Measurements from ENCODE around the gene FST. TPM values are rescaled to one million over a fixed set of nuclear protein-coding genes. Genes with fewer than 3 reads are reported as not detected.
A peak's percentile ranks its signal among the peaks of the same experiment; 100 is the strongest.

The FST gene
- total RNA-seq (129 and 759 TPM in 2 replicates), polyA plus RNA-seq (592 and 1,058 TPM in 2 replicates), polyA minus RNA-seq (ENCODE audit: low replicate concordance) (208 and 311 TPM in 2 replicates)
- polyA plus RNA-seq (2012), result 430 and 750 TPM in 2 replicates

DNA sequence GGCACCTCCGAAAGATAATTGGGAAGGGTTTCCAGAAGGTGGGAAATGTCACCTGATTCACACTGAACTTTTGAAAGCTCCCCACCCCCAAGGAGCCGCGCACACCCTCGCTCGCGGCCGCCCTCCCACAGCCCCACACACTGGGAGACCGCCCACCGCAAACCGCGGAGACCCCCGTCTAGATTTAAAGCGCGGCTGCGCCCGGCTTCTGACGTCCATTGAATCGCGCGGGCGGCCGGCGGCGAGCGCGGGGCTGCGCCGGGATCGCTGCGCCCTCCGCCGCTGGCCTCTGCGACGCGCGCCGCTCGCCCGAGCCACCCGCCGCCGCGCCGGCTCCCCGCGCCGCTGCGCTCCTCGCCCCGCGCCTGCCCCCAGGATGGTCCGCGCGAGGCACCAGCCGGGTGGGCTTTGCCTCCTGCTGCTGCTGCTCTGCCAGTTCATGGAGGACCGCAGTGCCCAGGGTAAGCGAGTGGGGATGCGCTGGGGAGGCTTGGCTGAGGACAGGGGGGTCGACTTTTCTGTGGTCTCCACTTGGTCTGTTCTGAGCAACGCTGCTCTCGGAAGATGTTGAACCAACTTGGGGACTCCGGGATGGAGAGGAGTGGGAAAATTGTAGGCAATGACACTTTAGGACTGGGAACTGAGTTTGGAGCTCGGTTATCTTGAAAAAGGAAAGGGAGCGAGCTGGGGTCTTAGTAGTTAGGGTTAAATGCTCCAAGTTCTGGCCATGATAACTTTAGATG lies at the start of gene FST:
TSS of gene FST (plus strand) at position 214 of the 743 bp plus-strand sequence. CDS start at position 377, 163 bp downstream.
- Histone ChIP-seq H3K36me3 (ENCODE audit: control insufficient read depth, insufficient read depth, low read length) (peaks cover 19% of the 10 kb centered on the region), H3K4me1 (ENCODE audit: control insufficient read depth, extremely low read depth, insufficient read depth, low read length) (peaks cover 6% of the 10 kb centered on the region), H3K4me3 (replicated peaks in 1 of 4; ENCODE audit: control extremely low read depth in 1 of 4, insufficient read depth in 1 of 4, low read depth in 3 of 4, low read length in 4 of 4) (peak within 1 kb of the TSS; percentile 81 to 97 (median 82)), H2AFZ (ENCODE audit: low read length) (peak within 1 kb of the TSS; percentile 38), H3K27ac (ENCODE audit: insufficient read depth, low read length) (peak within 1 kb of the TSS; percentile 94), H3K4me2 (ENCODE audit: extremely low read depth, insufficient read depth, low read length) (peak within 1 kb of the TSS; percentile 89), H4K20me1 (ENCODE audit: control insufficient read depth, extremely low read depth, insufficient read depth, low read length) (peaks cover 2% of the 10 kb centered on the region), H3K27me3 (ENCODE audit: control insufficient read depth, insufficient read depth, low read length) (no peaks in the 10 kb centered on the region), H3K79me2 (ENCODE audit: control insufficient read depth, insufficient read depth, low read length) (peaks cover 41% of the 10 kb centered on the region), H3K9ac (ENCODE audit: insufficient read depth, low read length) (peak within 1 kb of the TSS; percentile 91), H3K9me3 (ENCODE audit: control insufficient read depth, insufficient read depth, low read depth, low read length) (no peaks in the 10 kb centered on the region)
- TF ChIP-seq, protein P1, sequence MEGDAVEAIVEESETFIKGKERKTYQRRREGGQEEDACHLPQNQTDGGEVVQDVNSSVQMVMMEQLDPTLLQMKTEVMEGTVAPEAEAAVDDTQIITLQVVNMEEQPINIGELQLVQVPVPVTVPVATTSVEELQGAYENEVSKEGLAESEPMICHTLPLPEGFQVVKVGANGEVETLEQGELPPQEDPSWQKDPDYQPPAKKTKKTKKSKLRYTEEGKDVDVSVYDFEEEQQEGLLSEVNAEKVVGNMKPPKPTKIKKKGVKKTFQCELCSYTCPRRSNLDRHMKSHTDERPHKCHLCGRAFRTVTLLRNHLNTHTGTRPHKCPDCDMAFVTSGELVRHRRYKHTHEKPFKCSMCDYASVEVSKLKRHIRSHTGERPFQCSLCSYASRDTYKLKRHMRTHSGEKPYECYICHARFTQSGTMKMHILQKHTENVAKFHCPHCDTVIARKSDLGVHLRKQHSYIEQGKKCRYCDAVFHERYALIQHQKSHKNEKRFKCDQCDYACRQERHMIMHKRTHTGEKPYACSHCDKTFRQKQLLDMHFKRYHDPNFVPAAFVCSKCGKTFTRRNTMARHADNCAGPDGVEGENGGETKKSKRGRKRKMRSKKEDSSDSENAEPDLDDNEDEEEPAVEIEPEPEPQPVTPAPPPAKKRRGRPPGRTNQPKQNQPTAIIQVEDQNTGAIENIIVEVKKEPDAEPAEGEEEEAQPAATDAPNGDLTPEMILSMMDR (conservative IDR thresholded peaks at IDR 0.05 in 1 of 2, IDR thresholded peaks at IDR 0.05 in 1 of 2; ENCODE audit: low read depth in 1 of 2, low read length in 2 of 2), result no peak
- TF ChIP-seq EZH2 (IDR thresholded peaks at IDR 0.05; ENCODE audit: low read length, missing control alignments), result no peak
- DNase-seq (ENCODE audit: low read depth in 2 of 2), result peak; percentile 34 to 47

GRCh38 chr5:53431665-53432064 lies 48.8 kb upstream of the FST start:
- Histone ChIP-seq H4K20me1 (ENCODE audit: control insufficient read depth, extremely low read depth, insufficient read depth, low read length) (no peaks in the 10 kb centered on the region), H3K27ac (ENCODE audit: insufficient read depth, low read length) (peak overlapping the region; percentile 15), H3K36me3 (ENCODE audit: control insufficient read depth, insufficient read depth, low read length) (no peaks in the 10 kb centered on the region), H3K9ac (ENCODE audit: insufficient read depth, low read length) (no peak overlapping the region), H3K4me2 (ENCODE audit: extremely low read depth, insufficient read depth, low read length) (no peak overlapping the region), H3K27me3 (ENCODE audit: control insufficient read depth, insufficient read depth, low read length) (no peaks in the 10 kb centered on the region), H3K4me3 (replicated peaks in 1 of 4; ENCODE audit: control extremely low read depth in 1 of 4, insufficient read depth in 1 of 4, low read depth in 3 of 4, low read length in 4 of 4) (no peak overlapping the region), H2AFZ (ENCODE audit: low read length) (peak overlapping the region; percentile 44), H3K4me1 (ENCODE audit: control insufficient read depth, extremely low read depth, insufficient read depth, low read length) (peaks cover 15% of the 10 kb centered on the region), H3K79me2 (ENCODE audit: control insufficient read depth, insufficient read depth, low read length) (no peaks in the 10 kb centered on the region), H3K9me3 (ENCODE audit: control insufficient read depth, insufficient read depth, low read depth, low read length) (no peaks in the 10 kb centered on the region)
- peak in 1 of 2 donors; percentile 38 for DNase-seq (ENCODE audit: low read depth in 2 of 2)
- TF ChIP-seq, protein P1 (conservative IDR thresholded peaks at IDR 0.05 in 1 of 2, IDR thresholded peaks at IDR 0.05 in 1 of 2; ENCODE audit: low read depth in 1 of 2, low read length in 2 of 2), result no peak

DNA sequence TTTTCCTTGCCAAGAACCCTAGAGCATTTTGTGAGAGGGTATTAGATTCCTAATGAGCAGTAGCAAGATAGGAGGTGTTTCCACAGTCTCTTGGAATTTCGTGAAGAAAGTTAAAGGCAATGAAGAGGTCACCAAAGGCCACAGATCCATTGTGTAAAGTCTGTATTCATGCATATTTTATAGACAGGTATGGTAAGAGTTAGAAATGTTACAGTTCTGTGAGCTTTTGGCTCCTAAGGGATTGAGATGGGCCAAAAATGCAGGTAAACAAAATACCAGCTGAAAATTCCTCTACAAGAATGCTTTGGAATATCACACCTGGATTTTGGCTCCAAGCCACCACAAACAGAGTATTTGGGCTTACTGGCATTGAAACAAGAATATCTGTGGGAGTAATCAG lies 47.4 kb upstream of the FST start:
- Histone ChIP-seq H3K27ac (ENCODE audit: insufficient read depth, low read length) (no peak overlapping the region), H2AFZ (ENCODE audit: low read length) (no peak overlapping the region), H3K79me2 (ENCODE audit: control insufficient read depth, insufficient read depth, low read length) (no peaks in the 10 kb centered on the region), H3K27me3 (ENCODE audit: control insufficient read depth, insufficient read depth, low read length) (no peaks in the 10 kb centered on the region), H3K4me1 (ENCODE audit: control insufficient read depth, extremely low read depth, insufficient read depth, low read length) (peaks cover 15% of the 10 kb centered on the region), H3K9me3 (ENCODE audit: control insufficient read depth, insufficient read depth, low read depth, low read length) (no peaks in the 10 kb centered on the region), H3K9ac (ENCODE audit: insufficient read depth, low read length) (no peak overlapping the region), H3K4me2 (ENCODE audit: extremely low read depth, insufficient read depth, low read length) (no peak overlapping the region), H4K20me1 (ENCODE audit: control insufficient read depth, extremely low read depth, insufficient read depth, low read length) (no peaks in the 10 kb centered on the region), H3K4me3 (replicated peaks in 1 of 4; ENCODE audit: control extremely low read depth in 1 of 4, insufficient read depth in 1 of 4, low read depth in 3 of 4, low read length in 4 of 4) (no peak overlapping the region), H3K36me3 (ENCODE audit: control insufficient read depth, insufficient read depth, low read length) (no peaks in the 10 kb centered on the region)
- no peak for TF ChIP-seq EZH2 (IDR thresholded peaks at IDR 0.05; ENCODE audit: low read length, missing control alignments)
- TF ChIP-seq, protein P1 (conservative IDR thresholded peaks at IDR 0.05 in 1 of 2, IDR thresholded peaks at IDR 0.05 in 1 of 2; ENCODE audit: low read depth in 1 of 2, low read length in 2 of 2), result no peak
- no peak for DNase-seq (ENCODE audit: low read depth in 2 of 2)
